Suprapubic skin (tissue), 4 donors: ENCODE results near the gene NOS3. TPM values are rescaled to one million over a fixed set of nuclear protein-coding genes. Genes with fewer than 3 reads are reported as not detected.
A peak's percentile ranks its signal among the peaks of the same experiment; 100 is the strongest.

ENCODE experiments used
- DNase-seq, 2 donors: peaks; one replicate each; pipeline ENCODE4 v3.0.0-alpha.2; 2019; ENCODE audit warnings: low spot score in 2 of 2
- H3K27ac ChIP-seq: fragments of 200-600 bp; sonication (generic); one replicate; pipeline ENCODE4 v1.5.1; 2019
- H3K27me3 ChIP-seq: fragments of 200-600 bp; sonication (generic); one replicate; pipeline ENCODE4 v1.5.1; 2019
- H3K36me3 ChIP-seq: fragments of 200-600 bp; sonication (generic); one replicate; pipeline ENCODE4 v1.5.1; 2019
- H3K4me1 ChIP-seq: fragments of 200-600 bp; sonication (generic); one replicate; pipeline ENCODE4 v1.5.1; 2019
- H3K4me3 ChIP-seq: fragments of 200-600 bp; sonication (generic); one replicate; pipeline ENCODE4 v1.5.1; 2019; ENCODE audit warnings: mild to moderate bottlenecking
- H3K9me3 ChIP-seq: fragments of 200-600 bp; sonication (generic); one replicate; pipeline ENCODE4 v1.5.1; 2019
- CTCF ChIP-seq, 2 donors: fragments of 200-600 bp in 1 of 2; fragments of 450-650 bp in 1 of 2; sonication (generic) in 1 of 2; IDR thresholded peaks; one replicate each; pipeline ENCODE4 v1.5.1; 2016 to 2019; ENCODE audit warnings: antibody characterized with exemption in 2 of 2, mild to moderate bottlenecking in 1 of 2, moderate library complexity in 1 of 2
- EP300 ChIP-seq: sonication (generic); formaldehyde crosslinking; IDR thresholded peaks from one replicate; pipeline ENCODE4 v1.6.1; 2017; ENCODE audit warnings: antibody characterized with exemption
- POLR2A ChIP-seq, 2 donors: fragments of 450-650 bp; IDR thresholded peaks; one replicate each; pipeline ENCODE4 v1.6.1; 2017; ENCODE audit warnings: antibody characterized with exemption in 2 of 2, mild to moderate bottlenecking in 2 of 2, moderate library complexity in 2 of 2
- POLR2AphosphoS5 ChIP-seq, 3 donors: sonication (generic); formaldehyde crosslinking; IDR thresholded peaks; one replicate each; pipeline ENCODE4 v1.6.1; 2017; ENCODE audit warnings: antibody characterized with exemption in 3 of 3
- WGBS: methylation state at CpG from one replicate; pipeline ENCODE4 v1.1.5; 2018; 5-methylcytosine and 5-hydroxymethylcytosine counted together
- total RNA-seq, 4 donors: library from RNA; depleted of rRNA; stranded (reverse); fragments of >200 nt; gene quantifications; one replicate each; pipeline ENCODE4 v1.1.0, GENCODE V29; 2016

Gene NOS3
- total RNA-seq, 4 donors from 2014 or later: 2.6 to 10.9 (median 6.8) TPM

- Histone ChIP-seq H3K4me1 (peaks cover 25% of the 10 kb centered on the region), H3K27ac (no peak overlapping the region), H3K27me3 (peaks cover 24% of the 10 kb centered on the region), H3K4me3 (no peak overlapping the region), H3K36me3 (no peaks in the 10 kb centered on the region), H3K9me3 (no peaks in the 10 kb centered on the region)
- 38% methylated on average over 11 of the region's 11 CpGs for WGBS
- DNase-seq: no peak
- TF ChIP-seq POLR2A (IDR thresholded peaks at IDR 0.05) (no peak), EP300 (no peak), CTCF (IDR thresholded peaks at IDR 0.05) (no peak), POLR2AphosphoS5 (IDR thresholded peaks at IDR 0.05) (no peak)
These were observed 17.3 kb downstream of the NOS3 start for GRCh38 chr7:151008143-151008510.

GRCh38 chr7:151008511-151009323 lies 17.9 kb downstream of the NOS3 start:
- H3K4me3 ChIP-seq: no peak overlapping the region
- no peak overlapping the region for H3K27ac ChIP-seq
- DNase-seq: no peak
- TF ChIP-seq POLR2AphosphoS5 (IDR thresholded peaks at IDR 0.05) (no peak), CTCF (IDR thresholded peaks at IDR 0.05) (peak; percentile 37 to 74), POLR2A (IDR thresholded peaks at IDR 0.05) (no peak), EP300 (no peak)
- H3K9me3 ChIP-seq: no peaks in the 10 kb centered on the region
- 38% methylated on average over 26 of the region's 40 CpGs for WGBS
- no peaks in the 10 kb centered on the region for H3K36me3 ChIP-seq
- peaks cover 31% of the 10 kb centered on the region for H3K4me1 ChIP-seq
- peaks cover 29% of the 10 kb centered on the region for H3K27me3 ChIP-seq

GRCh38 chr7:151009327-151010036 lies 18.7 kb downstream of the NOS3 start:
- H3K4me1 ChIP-seq: peaks cover 38% of the 10 kb centered on the region
- DNase-seq: no peak

GRCh38 chr7:151010037-151010306 lies 19.2 kb downstream of the NOS3 start:
- DNase-seq: no peak
- H3K27me3 ChIP-seq: peaks cover 33% of the 10 kb centered on the region
- WGBS: 0% methylated on average over 1 of the region's 7 CpGs
- no peak overlapping the region for H3K27ac ChIP-seq
- H3K9me3 ChIP-seq: no peaks in the 10 kb centered on the region
- no peak overlapping the region for H3K4me3 ChIP-seq
- no peaks in the 10 kb centered on the region for H3K36me3 ChIP-seq
- H3K4me1 ChIP-seq: peaks cover 42% of the 10 kb centered on the region
- TF ChIP-seq POLR2AphosphoS5 (IDR thresholded peaks at IDR 0.05) (no peak), CTCF (IDR thresholded peaks at IDR 0.05) (no peak), EP300 (no peak), POLR2A (IDR thresholded peaks at IDR 0.05) (no peak)

More at GRCh38 chr7:151009327-151010036, 18.7 kb downstream of the NOS3 start:
- no peak overlapping the region for H3K4me3 ChIP-seq
- no peak overlapping the region for H3K27ac ChIP-seq
- WGBS: 43% methylated on average over 3 of the region's 22 CpGs
- no peaks in the 10 kb centered on the region for H3K9me3 ChIP-seq
- TF ChIP-seq CTCF (IDR thresholded peaks at IDR 0.05) (no peak), POLR2A (IDR thresholded peaks at IDR 0.05) (no peak), EP300 (no peak), POLR2AphosphoS5 (IDR thresholded peaks at IDR 0.05) (no peak)
- H3K36me3 ChIP-seq: no peaks in the 10 kb centered on the region
- peaks cover 33% of the 10 kb centered on the region for H3K27me3 ChIP-seq

- H3K4me1 ChIP-seq: peaks cover 42% of the 10 kb centered on the region
These were observed 19.7 kb downstream of the NOS3 start for GRCh38 chr7:151010307-151011096.

More at GRCh38 chr7:151010307-151011096, 19.7 kb downstream of the NOS3 start:
- 41% methylated on average over 3 of the region's 18 CpGs for WGBS
- TF ChIP-seq EP300: no peak
- TF ChIP-seq CTCF (IDR thresholded peaks at IDR 0.05): no peak
- no peak for TF ChIP-seq POLR2A (IDR thresholded peaks at IDR 0.05)
- TF ChIP-seq POLR2AphosphoS5 (IDR thresholded peaks at IDR 0.05): no peak
- Histone ChIP-seq H3K4me3 (no peak overlapping the region), H3K27me3 (peaks cover 33% of the 10 kb centered on the region), H3K9me3 (no peaks in the 10 kb centered on the region), H3K36me3 (no peaks in the 10 kb centered on the region), H3K27ac (no peak overlapping the region)
- DNase-seq: no peak
